ENCODE measurements around the gene PSPH. TPM values are rescaled to one million over a fixed set of nuclear protein-coding genes. Genes with fewer than 3 reads are reported as not detected.

The PSPH gene
- total RNA-seq (2021; ENCODE audit: unreplicated experiment): 50.7 TPM
- 36.6 and 45.9 TPM in 2 replicates for polyA plus RNA-seq (2012)
- Bru-seq, nascent RNA: percentile 73 among the genes with signal in this experiment
- BruChase-seq, experiment 1, labeled RNA remaining after a 6-hour chase: percentile 81 among the genes with signal in this experiment
- percentile 81 among the genes with signal in this experiment for BruChase-seq, experiment 2, labeled RNA remaining after a 2-hour chase
- long read RNA-seq, transcript PSPH-202 (8 exons, 2,178 nt): major isoform, 40 of 126 reads
- long read RNA-seq, partial matches to known transcripts: 29 of 126 reads
- long read RNA-seq, other reads (novel, unspliced or antisense): 55 of 126 reads

DNA sequence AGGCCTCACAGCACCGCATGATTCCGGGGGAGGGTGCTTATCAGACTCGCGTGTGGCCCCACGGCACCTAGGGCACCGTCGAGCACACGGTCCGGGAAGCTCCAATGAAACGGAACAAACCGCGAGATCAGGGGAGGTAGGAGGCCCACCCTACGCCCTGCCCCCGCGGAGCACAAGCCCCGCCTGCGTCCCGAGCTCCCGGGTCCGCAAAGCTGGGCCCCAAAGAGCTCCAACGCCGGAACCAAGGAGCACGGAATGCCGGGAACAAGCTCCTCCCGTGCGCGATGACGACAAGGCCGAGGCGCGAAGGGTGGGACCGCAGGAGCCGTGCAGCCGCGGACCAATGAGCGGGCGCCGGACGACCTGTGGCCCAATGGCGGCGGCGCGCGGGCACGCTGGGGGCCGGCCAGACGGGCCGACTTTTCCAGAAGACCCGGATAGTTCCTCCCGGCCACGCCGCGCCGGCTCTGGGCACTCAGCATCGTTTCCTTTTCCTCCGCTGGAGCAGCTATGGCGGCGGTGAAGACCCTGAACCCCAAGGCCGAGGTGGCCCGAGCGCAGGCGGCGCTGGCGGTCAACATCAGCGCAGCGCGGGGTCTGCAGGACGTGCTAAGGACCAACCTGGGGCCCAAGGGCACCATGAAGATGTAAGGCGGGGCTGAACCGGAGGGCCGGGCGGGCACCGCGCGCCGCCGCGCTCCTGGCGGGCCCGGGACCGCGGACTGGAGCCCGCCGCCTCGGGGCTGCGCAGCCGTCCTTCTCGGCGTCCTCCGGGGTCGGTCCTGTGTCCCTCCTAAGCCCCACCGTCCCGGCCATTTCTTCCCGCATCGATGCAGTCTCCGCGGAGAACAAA lies at the start of gene PSPH, which contains the start of gene CCT6A:
PSPH (minus strand) TSS at position 106 of the 853 bp plus-strand sequence. CDS start 30,232 bp downstream, outside the sequence.
CCT6A (plus strand) TSS at position 427 of the 853 bp plus-strand sequence; CDS start at position 511, 84 bp downstream.
- peaks cover 95% of the 10 kb centered on the region for H3K79me2 ChIP-seq (ENCODE audit: insufficient read depth, low read length)
- CTCF ChIA-PET: interaction anchor here (0.7 to 1.2 kb wide), 4 partner anchors 11 to 23 kb away, joined by 3 to 7 read pairs (median 6); no protein-coding TSS in a partner anchor
- ATAC-seq: peak; percentile 92
- H3K27ac ChIP-seq (ENCODE audit: low read depth, low read length): peak within 1 kb of the TSS; percentile 94
- POLR2A ChIA-PET: interaction anchor here (0.7 to 2.7 kb wide), 11 partner anchors 12 to 484 kb away, joined by 3 to 64 read pairs (median 5); partner anchors contain the start of genes CHCHD2, PHKG1 and SUMF2
- no peaks in the 10 kb centered on the region for H3K9me3 ChIP-seq (ENCODE audit: control insufficient read depth in 1 of 2, insufficient read depth in 1 of 2, low read depth in 1 of 2, low read length in 2 of 2)
- no peaks in the 10 kb centered on the region for H3K27me3 ChIP-seq (ENCODE audit: insufficient read depth, low read length)
- DNase-seq (ENCODE audit: low read depth, low spot score): peak; percentile 95
- intact Hi-C loops (cut with micrococcal nuclease): no loop called here
- H4K20me1 ChIP-seq (ENCODE audit: insufficient read depth): peaks cover 19% of the 10 kb centered on the region; the same call in 1 of the 2 replicates
- H3K9ac ChIP-seq (ENCODE audit: low read length): peak within 1 kb of the TSS; percentile 97
- H3K4me1 ChIP-seq (ENCODE audit: control insufficient read depth in 1 of 2, insufficient read depth in 2 of 2, low read length in 2 of 2): peaks cover 22 to 34% of the 10 kb centered on the region in 2 experiments
- H3K4me3 ChIP-seq (replicated peaks in 1 of 2; ENCODE audit: low read depth in 1 of 2, low read length in 2 of 2): peak within 1 kb of the TSS; percentile 90 to 98
- no peak within 1 kb of the TSS for H2AFZ ChIP-seq (ENCODE audit: low read depth, low read length, poor library complexity, severe bottlenecking)
- RAD21 ChIA-PET (ENCODE audit: low non-redundant PET in 1 of 2, low total read pairs in 2 of 2, uncharacterized antibody in 2 of 2, unreplicated experiment in 2 of 2): no interaction called here
- TF ChIP-seq EGR1 (IDR thresholded peaks at IDR 0.05; ENCODE audit: low read depth): peak; percentile 23; the same call in 1 of the 2 replicates
- TF ChIP-seq POLR2A (IDR thresholded peaks at IDR 0.05; ENCODE audit: borderline replicate concordance, extremely low read depth, insufficient read depth, insufficient read length): peak; percentile 75
- TF ChIP-seq, protein P1, sequence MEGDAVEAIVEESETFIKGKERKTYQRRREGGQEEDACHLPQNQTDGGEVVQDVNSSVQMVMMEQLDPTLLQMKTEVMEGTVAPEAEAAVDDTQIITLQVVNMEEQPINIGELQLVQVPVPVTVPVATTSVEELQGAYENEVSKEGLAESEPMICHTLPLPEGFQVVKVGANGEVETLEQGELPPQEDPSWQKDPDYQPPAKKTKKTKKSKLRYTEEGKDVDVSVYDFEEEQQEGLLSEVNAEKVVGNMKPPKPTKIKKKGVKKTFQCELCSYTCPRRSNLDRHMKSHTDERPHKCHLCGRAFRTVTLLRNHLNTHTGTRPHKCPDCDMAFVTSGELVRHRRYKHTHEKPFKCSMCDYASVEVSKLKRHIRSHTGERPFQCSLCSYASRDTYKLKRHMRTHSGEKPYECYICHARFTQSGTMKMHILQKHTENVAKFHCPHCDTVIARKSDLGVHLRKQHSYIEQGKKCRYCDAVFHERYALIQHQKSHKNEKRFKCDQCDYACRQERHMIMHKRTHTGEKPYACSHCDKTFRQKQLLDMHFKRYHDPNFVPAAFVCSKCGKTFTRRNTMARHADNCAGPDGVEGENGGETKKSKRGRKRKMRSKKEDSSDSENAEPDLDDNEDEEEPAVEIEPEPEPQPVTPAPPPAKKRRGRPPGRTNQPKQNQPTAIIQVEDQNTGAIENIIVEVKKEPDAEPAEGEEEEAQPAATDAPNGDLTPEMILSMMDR (IDR thresholded peaks at IDR 0.05 in 2 of 3, conservative IDR thresholded peaks at IDR 0.05 in 1 of 3; ENCODE audit: borderline replicate concordance in 1 of 3, insufficient read depth in 1 of 3, low read depth in 2 of 3, low read length in 2 of 3): no peak
- TF ChIP-seq FOSL1 (IDR thresholded peaks at IDR 0.05; ENCODE audit: low read depth): no peak
- peak; percentile 94 for TF ChIP-seq POLR2AphosphoS5 (IDR thresholded peaks at IDR 0.05; ENCODE audit: low read depth, low read length)
- TF ChIP-seq ZFX (IDR thresholded peaks at IDR 0.05): peak; percentile 79
- TF ChIP-seq, protein P2, sequence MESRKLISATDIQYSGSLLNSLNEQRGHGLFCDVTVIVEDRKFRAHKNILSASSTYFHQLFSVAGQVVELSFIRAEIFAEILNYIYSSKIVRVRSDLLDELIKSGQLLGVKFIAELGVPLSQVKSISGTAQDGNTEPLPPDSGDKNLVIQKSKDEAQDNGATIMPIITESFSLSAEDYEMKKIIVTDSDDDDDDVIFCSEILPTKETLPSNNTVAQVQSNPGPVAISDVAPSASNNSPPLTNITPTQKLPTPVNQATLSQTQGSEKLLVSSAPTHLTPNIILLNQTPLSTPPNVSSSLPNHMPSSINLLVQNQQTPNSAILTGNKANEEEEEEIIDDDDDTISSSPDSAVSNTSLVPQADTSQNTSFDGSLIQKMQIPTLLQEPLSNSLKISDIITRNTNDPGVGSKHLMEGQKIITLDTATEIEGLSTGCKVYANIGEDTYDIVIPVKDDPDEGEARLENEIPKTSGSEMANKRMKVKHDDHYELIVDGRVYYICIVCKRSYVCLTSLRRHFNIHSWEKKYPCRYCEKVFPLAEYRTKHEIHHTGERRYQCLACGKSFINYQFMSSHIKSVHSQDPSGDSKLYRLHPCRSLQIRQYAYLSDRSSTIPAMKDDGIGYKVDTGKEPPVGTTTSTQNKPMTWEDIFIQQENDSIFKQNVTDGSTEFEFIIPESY (IDR thresholded peaks at IDR 0.05; ENCODE audit: extremely low read depth, insufficient replicate concordance, low read length): peak; percentile 85
- TF ChIP-seq SP1 (IDR thresholded peaks at IDR 0.05; ENCODE audit: low read depth): peak; percentile 91
- TF ChIP-seq MAX (IDR thresholded peaks at IDR 0.05): peak; percentile 91
- peak; percentile 76 for TF ChIP-seq SIN3A (IDR thresholded peaks at IDR 0.05; ENCODE audit: low read depth)
- no peak for TF ChIP-seq SRF (IDR thresholded peaks at IDR 0.05; ENCODE audit: low read depth)
- H3K9me2 ChIP-seq (ENCODE audit: insufficient read depth): no peaks in the 10 kb centered on the region
- peaks cover 32 to 34% of the 10 kb centered on the region in 2 experiments for H3K36me3 ChIP-seq (ENCODE audit: control insufficient read depth in 1 of 2, insufficient read depth in 2 of 2, low read length in 2 of 2)
- no TSS peak for BruUV-seq (replicated peaks)
- H3K4me2 ChIP-seq (ENCODE audit: low read length): peak within 1 kb of the TSS; percentile 94
